IMR-90 (cell line): ENCODE results near the gene THRB.

Experiments used
- CHD1 ChIP-seq: IDR thresholded peaks from 2 replicates; pipeline ENCODE4 v1.6.1; 2012; ENCODE audit warnings: low read depth, low read length, improper control_type of control experiment
- CTCF ChIP-seq: conservative IDR thresholded peaks from 2 replicates; pipeline ENCODE4 v1.5.1; 2012; ENCODE audit warnings: mild to moderate bottlenecking, low read depth, low read length, improper control_type of control experiment
- MAFK ChIP-seq: IDR thresholded peaks from 2 replicates; pipeline ENCODE4 v1.6.1; 2012; ENCODE audit warnings: low read depth, low read length, improper control_type of control experiment
- POLR2A ChIP-seq: IDR thresholded peaks from 2 replicates; pipeline ENCODE4 v1.6.1; 2012; ENCODE audit warnings: mild to moderate bottlenecking, low read depth, low read length
- SMC3 ChIP-seq: fragments of 150-350 bp; IDR thresholded peaks from 2 replicates; pipeline ENCODE4 v1.6.1; 2016; ENCODE audit warnings: low read depth, mild to moderate bottlenecking, antibody characterized with exemption, low read length, moderate library complexity
- USF2 ChIP-seq: fragments of 150-350 bp; IDR thresholded peaks from 2 replicates; pipeline ENCODE4 v1.6.1; 2017; ENCODE audit warnings: mild to moderate bottlenecking, antibody characterized with exemption, low read length, low read depth

GRCh38 chr3:24530471-24530870 is 35.8 kb upstream of the THRB start:
- TF ChIP-seq CHD1 (no peak), POLR2A (no peak), CTCF (no peak), SMC3 (no peak), USF2 (no peak), MAFK (no peak)
